Hepatic stellate cell (primary cell): ENCODE measurements around the gene HIBCH.
"Not testable (repeated sequence)": the region's sequence is repeated elsewhere in the genome, so short reads cannot be mapped to it uniquely, and the experiment has no call there.

Source experiments
- DNase-seq: peaks from one replicate; pipeline ENCODE4 v3.0.0; 2011; ENCODE audit warnings: low spot score

HIBCH gene

DNA sequence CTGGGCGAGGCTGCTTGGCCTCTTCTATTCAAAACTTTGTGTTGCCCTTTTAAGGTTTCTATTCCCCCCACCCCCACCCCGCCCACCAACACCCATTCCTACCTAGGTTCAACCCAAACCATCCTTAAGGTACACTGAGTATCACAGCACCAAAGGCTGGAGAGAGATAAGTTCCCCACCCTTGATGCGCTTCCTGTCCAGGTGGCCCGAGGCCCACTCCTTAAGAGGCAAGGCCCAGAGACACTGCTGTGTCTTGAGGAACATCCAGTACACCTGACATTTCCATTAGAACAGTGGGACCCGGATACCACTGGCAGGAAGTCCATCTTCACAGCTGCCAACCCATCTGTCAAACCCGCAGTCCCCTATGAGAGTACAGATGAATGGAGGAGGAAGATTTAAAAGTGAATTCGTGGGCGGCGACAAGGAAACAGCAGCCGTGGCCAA lies 23.5 kb upstream of the HIBCH start:
- DNase-seq, result no peak

DNA sequence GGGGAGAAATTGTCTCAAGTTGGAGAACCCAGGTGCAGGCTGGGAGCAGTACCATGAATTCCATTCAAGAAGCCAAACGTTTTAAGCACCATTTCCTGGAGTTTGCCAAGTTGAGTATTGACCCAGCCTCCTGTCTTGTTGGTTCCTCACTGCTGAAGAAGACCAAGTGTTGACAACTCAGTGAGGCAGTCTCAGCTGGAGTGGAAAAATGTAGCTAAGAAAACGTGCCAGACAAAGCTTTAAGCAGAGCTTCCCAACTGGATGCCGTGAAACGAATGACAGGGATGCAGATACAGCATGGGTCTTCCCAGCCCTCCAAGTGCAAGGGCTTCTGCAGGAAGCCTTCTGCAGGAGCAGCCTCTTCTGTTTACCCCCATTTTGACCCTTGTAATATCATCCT lies 23.0 kb upstream of the HIBCH start:
- no peak for DNase-seq

DNA sequence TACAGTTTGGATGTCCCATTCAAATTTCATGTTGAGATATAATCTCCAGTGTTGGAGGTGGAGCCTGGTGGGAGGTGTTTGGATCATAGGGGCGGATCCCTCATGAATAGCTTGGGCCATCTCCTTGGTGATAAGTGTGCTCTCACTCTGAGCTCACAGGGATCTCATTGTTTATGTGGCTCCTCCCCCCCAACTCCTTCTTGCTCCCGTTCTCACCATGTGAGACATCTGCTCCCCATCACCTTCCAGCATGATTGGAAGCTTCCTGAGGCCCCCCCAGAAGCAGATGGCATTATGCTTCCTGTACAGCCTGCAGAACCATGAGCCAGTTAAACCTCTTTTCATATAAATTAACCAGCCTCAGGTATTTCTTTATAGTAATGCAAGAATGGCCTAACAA lies 20.7 kb upstream of the HIBCH start:
- DNase-seq, result no peak

DNA sequence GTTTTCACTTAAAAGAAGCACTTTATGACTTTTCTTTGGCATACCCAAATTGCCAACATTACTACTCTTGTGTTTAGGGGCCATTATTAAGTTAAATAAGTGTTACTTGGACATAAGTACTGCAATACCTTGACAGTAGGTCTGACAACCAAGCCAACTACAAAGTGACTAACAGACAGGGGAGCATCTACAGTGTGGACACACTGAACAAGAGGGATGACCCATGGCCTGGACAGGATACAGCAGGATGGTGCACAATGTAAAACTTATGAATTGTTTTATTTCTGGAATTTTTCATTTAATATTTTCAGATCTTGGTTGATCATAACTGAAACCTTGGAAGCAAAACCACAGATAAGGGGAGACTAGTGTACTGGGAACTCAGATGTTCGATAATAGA lies 19.8 kb upstream of the HIBCH start:
- DNase-seq, result no peak

GRCh38 chr2:190338453-190338852 lies 18.8 kb upstream of the HIBCH start:
- no peak for DNase-seq

- DNase-seq, result no peak
Measured at GRCh38 chr2:190336420-190336819, 16.8 kb upstream of the HIBCH start.

- not testable (repeated sequence) for DNase-seq
Measured at GRCh38 chr2:190335584-190335983, 16.0 kb upstream of the HIBCH start.

- no peak for DNase-seq
Measured at GRCh38 chr2:190335225-190335559, 15.6 kb upstream of the HIBCH start.

DNA sequence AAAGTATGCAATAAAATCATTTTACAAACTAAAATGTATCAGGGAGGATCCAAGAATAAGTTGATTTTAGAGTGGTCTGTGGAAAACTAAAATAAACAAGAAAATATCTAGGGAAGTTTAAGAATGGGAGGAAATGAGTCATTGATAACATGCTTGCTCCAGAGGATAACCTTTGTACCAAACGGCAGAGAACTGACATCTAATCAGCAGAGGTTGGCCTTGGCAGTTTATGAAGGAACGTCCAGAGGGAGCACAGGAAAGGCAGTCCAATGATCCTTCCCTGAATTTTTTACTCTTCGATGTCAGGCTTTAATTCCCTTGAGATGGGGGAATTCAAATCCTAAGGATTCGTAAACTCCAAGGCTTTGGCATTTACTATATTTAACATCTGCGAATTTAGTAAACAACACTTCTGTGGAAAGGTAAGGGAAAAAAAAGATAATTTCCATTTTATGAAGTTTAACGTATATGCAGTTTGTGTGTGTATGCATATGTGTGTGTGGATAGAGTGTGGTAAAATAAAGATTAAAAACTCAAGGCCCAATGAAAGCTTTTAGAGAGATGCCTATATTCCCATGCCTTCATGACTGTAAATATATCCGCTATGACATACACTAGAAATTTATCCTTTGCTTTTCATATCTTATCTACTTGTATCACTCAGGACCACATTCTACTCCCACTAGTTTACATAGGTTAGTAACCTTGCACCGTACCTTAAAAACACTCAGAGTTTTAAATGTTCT lies 15.0 kb upstream of the HIBCH start:
- no peak for DNase-seq

DNA sequence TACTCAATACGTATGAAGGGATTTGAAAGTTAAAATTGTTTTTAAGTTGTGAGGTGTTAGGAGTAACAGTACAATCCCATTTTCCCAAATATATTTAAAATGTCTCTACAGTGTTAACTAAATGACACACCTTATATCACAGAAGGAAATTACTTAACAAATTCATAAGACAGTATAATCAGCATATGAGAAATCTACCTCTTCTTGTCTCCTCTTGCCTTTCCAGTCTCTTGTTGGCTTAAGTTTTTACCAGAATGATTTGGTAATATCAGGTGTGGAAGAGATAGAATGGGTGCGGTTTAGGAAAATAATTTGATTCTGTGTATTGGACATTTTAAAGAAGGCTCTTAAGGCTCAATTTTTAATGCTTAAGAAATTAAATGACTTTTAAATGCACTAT lies 14.3 kb upstream of the HIBCH start:
- DNase-seq, result no peak

- no peak for DNase-seq
Measured at GRCh38 chr2:190333395-190333794, 13.8 kb upstream of the HIBCH start.

DNA sequence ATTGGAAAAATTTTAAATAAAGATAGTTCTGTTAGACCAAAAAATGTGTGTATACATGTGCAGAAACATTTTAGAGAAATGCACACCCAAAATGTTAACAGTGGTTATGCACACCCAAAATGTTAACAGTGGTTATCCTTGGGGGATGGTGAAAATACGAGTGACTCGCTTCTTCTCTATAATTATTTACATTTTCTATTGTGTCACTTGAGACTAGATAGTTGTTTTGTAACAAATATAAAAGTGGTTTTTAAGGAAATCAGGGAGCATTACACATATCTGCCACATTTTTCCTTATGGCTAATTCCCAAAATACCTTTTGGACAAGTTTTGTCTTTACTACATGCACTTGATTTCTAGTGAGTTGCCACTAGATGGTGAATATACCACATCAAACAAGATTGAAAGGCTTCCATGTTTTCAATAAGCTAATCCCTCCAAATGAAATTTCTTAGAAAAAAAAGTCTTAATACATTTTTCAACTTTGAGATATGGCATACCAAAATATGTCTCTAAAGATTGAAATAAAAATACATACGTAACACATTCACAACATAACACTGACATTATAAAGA lies 9.0 kb upstream of the HIBCH start:
- no peak for DNase-seq

GRCh38 chr2:190327867-190328572 lies 8.4 kb upstream of the HIBCH start:
- no peak for DNase-seq

DNA sequence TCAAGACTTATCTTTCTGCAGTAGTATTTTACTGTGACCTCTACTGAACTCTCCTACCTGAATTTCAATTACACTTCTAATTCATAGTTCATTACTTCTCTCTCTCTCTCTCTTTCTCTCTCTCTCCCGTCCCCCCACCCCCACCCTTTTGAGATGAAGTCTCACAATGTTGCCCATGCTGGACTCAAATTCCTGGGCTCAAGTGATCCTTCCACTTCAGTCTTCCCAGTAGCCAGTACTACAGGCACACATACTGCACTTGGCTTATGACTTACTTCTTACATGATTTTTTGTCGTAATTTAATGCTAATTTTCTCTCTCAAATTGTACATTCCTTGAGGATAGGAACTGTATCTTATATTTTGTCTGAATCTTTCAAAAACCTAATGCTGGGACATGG lies 6.0 kb upstream of the HIBCH start:
- DNase-seq, result no peak

DNA sequence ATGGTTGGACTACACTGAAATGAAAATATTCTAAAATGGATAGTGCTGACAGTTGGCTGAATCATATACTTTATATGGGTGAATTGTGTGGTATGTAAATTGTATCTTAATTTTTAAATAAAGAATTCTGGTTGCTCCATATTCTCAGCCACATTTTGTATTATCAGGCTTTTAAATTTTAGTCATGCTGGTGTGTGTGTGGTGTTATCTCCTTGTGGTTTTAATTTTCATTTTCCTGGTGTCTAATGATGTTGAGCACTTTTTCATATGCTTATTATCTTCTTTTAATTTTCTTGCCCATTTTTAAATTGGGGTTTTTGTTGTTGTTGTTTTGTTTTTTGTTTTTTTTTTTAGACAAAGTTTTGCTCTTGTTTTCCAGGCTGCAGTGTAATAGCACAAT lies 3.8 kb upstream of the HIBCH start:
- DNase-seq, result no peak

DNA sequence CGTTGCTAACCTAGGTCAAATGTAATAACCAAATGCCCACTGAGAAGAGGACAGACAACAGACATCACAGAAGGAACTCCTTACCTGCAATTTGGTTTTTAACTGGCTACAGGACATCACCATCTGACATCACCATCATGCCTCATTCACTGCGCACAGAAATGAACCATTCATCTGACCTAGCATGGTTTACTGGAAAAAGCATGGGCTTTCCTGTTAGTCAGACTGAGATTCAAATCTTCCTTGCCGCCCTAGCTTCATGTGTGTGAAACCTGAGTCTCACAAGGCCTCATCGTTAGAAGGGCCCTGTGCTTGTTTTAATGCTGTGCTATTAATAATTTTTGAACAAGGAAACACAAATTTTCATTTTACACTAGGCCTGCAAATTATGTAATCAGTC lies 1.1 kb upstream of the HIBCH start:
- no peak for DNase-seq

DNA sequence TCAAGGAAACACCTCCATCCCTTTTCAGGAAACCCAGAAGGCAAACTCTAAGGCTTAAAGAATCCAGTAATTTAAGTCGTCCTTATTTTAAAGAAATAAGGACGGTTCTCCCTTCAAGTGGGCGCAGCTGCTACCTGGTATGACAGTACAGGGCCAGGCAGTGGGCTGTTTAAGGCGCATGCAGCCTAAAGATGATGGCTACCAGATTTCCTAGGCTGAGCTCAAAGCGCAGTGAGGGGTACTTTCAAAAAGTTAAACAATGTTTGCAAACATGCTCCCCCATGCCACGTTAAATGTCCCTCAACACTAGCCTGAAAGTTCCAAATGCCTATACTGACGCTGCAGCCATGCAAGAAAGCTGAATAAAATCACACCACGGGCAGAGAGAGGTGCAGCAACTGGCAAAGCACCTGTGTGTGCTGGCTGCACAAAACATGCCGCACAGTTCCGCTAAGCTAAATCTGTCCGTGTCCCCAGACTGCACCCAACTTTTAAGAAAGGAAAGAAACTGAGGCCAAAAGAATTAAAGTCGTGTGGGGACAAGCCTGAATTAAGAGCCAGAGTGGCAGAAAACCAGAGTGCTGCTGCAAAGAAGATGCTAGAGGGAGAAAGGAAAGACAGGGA lies 583 bp downstream of the HIBCH start:
- DNase-seq, result no peak

DNA sequence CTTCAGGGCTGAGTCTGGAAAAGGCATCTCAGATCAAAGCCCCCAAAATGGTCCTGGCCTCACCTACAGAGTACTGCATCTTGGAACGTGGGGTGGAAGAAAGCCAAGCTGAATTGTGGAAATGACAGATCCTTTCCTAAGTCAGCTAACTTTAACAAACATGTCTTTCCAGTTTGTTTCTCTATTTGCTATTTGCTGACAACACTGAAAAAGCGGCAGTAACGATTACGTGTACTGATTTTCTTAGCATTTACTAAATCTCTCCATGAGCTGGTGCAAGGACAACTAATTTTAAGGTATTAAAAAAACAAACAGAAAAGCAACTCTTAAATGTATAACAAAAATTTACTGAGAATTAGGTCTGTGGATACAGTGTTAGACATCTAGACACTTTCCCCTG lies 1.1 kb downstream of the HIBCH start:
- no peak for DNase-seq

DNA sequence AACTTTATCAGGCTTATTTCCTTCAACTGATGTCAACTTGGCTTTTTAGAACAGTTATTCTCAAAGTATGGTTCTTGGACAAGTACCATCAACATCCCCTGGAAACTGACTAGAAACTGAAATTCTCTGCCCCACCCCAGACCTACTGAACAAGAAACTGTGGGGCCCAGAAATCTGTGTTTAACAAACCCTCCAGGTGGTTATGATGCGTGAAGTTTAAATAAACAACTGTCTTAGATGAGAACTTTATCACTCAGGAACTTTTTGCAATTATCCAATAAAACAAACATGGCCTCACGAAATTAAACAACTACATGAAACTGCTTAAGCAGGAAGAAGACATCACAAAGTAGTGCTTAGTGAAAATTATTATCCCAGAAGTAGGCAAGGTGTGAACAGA lies 4.4 kb downstream of the HIBCH start:
- DNase-seq, result no peak

- DNase-seq, result no peak
Measured at GRCh38 chr2:190313880-190314279, 5.7 kb downstream of the HIBCH start.

DNA sequence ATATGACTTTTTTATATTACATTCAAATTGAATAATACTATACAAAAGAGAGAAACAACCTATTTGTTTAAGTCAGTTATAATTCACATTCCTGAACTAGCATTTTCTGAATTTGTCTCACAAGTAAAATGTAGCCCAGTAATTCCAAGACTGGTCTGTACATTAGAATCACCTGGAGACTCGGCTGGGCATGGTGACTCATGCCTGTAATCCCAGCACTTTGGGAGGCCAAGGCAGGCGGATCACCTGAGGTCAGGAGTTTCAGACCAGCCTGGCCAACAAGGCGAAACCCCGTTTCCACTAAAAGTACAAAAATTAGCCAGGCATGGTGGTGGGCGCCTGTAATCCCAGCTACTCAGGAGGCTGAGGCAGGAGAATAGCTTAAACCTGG lies 7.0 kb downstream of the HIBCH start:
- not testable (repeated sequence) for DNase-seq

DNA sequence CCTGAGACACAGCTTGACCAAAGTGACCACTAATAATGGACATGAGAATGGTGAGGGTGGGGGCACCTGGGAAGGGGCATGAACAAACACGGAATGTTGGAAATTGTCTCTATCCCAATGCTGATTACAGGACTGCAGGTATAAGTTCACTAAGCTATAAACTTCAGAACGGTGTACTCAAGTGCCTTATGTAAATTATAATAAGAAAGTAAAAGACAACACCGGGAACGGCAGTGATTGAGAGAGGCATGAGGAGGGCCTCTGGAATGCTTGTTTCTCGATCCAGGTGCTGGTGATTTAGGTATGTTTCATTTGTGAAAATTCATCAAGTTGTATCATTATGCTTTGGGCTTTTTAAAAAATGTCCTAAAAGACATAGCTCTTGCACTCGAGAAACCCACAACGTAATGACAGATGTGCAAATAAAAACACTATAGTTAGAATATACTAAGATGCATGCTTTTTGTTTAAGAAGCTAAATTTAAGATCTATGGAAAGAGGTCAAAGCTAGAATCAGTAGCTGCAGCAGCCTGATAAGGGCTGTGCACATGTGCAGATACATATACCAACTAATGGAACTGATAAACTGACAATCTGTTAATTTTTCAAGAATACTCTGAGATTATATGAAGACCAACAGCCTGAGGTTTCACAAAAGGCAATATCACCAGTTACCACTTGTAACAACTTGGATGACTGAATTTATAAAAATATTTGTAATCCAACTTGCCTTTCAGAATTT lies 7.6 kb downstream of the HIBCH start:
- no peak for DNase-seq
